GM18868 (cell line): ENCODE results near the gene COL6A2.

Source experiments
- ATAC-seq: cut with Tn5 transposase; IDR thresholded peaks from one replicate; pipeline ENCODE4 v1.9.1; 2021; ENCODE audit warnings: mild to moderate bottlenecking, moderate library complexity; ENCODE audit not compliant: unreplicated experiment

Gene COL6A2

GRCh38 chr21:46112725-46113215, 14.9 kb downstream of the COL6A2 start:
- ATAC-seq, result no peak

GRCh38 chr21:46113497-46114176, 15.7 kb downstream of the COL6A2 start:
- ATAC-seq, result no peak

- no peak for ATAC-seq
Measured at GRCh38 chr21:46114963-46115362, 17.1 kb downstream of the COL6A2 start.

- no peak for ATAC-seq
Measured at GRCh38 chr21:46115441-46116188, 17.7 kb downstream of the COL6A2 start.

DNA sequence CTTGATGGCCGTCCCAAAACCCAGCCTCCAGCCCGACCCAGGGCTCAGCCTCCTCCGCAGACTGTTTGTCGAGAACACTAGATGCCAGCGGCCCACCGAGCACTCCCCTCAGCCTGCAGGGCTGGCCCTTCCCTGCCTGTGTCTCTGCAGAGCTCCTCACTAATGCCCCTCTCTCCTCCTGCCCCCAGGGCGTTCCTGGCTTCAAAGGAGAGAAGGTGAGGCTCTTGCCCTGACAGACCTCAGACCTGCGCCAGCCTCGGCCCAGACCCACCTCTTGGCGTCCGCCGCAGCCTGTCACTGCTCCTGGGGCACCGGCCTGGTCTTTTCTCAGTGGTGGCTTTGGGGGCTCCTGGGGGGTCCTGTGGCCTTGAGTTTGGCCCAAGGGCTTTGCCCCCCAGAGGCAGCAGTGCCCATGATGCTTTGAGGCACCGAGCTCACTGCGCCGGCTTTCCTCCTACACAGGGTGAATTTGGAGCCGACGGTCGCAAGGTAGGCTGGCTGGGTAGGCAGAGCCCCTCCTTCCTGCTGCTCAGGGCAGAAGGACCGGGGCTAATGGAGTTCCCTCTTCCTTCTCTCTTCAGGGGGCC, 18.4 kb downstream of the COL6A2 start:
- no peak for ATAC-seq

GRCh38 chr21:46116776-46117585, 19.1 kb downstream of the COL6A2 start:
- no peak for ATAC-seq

GRCh38 chr21:46117586-46118315, 19.8 kb downstream of the COL6A2 start:
- no peak for ATAC-seq

- ATAC-seq, result no peak
Measured at GRCh38 chr21:46118316-46119143, 20.6 kb downstream of the COL6A2 start.

DNA sequence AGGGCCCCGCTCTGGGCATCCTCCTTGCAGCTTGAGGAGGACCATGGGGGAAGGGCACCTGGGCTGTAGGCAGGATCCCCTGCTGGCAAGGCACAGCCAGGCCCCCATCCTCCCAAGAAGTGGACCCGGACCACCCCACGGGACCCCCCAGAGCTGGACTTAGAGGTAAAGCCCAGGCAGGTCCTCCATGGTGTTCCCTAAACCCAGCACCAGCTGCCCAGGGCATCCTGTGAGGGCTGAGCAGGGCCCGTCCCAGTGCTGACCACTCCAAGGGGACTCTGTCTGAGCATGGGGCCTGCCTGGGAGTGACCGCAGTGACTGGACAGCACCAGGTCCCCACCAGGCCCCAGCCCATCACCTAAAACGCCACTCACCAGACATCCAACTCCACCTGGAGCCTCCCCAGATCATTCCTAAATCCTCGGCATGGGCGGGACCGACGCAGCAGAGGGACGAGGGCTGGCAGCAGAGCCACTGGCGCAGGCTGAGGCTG, 21.3 kb downstream of the COL6A2 start:
- ATAC-seq, result no peak

GRCh38 chr21:46119637-46120271, 21.8 kb downstream of the COL6A2 start:
- no peak for ATAC-seq

DNA sequence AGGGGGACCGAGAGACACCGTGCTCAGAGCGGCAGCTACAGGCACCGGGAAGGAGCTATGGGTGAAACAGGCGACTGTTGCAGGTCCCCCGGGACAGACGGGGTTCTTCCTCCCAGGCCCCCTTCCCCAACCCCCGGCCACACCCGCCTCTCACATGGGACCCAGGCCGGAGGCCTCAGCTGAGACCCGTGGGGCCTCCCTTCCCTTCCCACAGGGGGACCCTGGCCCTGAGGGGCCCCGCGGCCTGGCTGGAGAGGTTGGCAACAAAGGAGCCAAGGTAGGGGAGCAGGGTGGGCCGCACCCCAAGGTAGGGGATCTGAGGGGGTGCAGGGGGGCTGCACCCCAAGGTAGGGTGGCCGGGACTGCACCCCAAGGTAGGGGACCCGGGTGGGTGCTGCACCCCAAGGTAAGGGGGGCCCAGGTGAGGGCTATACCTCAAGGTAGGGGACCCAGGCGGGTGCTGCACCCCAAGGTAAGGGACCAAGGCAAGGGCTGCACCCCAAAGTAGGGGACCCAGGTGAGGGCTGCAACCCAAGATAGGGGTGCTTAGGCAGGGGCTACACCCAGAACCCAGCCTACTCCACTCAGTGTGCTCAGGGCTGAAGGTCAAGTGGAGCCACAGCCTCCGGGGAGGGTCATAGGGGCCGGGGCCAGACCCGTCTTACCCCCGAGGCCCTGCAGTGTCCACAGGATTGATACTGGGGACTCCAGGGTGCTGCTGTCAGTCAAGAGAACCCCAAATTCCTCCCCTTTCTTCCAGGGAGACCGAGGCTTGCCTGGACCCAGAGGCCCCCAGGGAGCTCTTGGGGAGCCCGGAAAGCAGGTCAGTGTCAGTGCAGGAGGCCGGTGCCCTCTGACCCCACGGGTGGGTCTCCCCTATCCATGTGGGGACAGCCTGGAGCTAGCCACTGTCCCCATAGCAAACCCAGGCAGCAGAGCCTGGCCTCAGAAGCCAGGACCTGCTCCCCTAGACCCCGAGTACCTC, 22.7 kb downstream of the COL6A2 start:
- ATAC-seq, result no peak

GRCh38 chr21:46121286-46122221, 23.6 kb downstream of the COL6A2 start:
- ATAC-seq, result no peak

- no peak for ATAC-seq
Measured at GRCh38 chr21:46122237-46122671, 24.3 kb downstream of the COL6A2 start.

GRCh38 chr21:46122758-46123683, 25.1 kb downstream of the COL6A2 start:
- no peak for ATAC-seq

- ATAC-seq, result no peak
Measured at GRCh38 chr21:46124083-46124925, 26.4 kb downstream of the COL6A2 start.
